GM12892 (cell line): ENCODE measurements around the gene WDR20.

Source experiments
- DNase-seq: peaks from one replicate; pipeline ENCODE4 v3.0.0; 2011; ENCODE audit not compliant: insufficient read length
- FAIRE-seq: peaks from 2 replicates; lab custom pipeline; 2011; peaks lifted over from hg19 to GRCh38; lab: Jason Lieb, UNC
- POLR2A ChIP-seq: IDR thresholded peaks from 2 replicates; pipeline ENCODE4 v1.6.1; 2011; ENCODE audit warnings: low read depth, low read length, control low read depth
- POLR2AphosphoS5 ChIP-seq: IDR thresholded peaks from 2 replicates; pipeline ENCODE4 v1.6.1; 2011; ENCODE audit warnings: low read depth, low read length, control low read depth
- TAF1 ChIP-seq: IDR thresholded peaks from 2 replicates; pipeline ENCODE4 v1.6.1; 2011; ENCODE audit warnings: low read depth, mild to moderate bottlenecking, control low read depth, low read length, borderline replicate concordance

WDR20 gene

GRCh38 chr14:102217399-102217798 is 77.7 kb downstream of the WDR20 start:
- TF ChIP-seq TAF1 (no peak), POLR2AphosphoS5 (no peak)
- no peak for DNase-seq
- FAIRE-seq: no peak

- no peak for TF ChIP-seq POLR2AphosphoS5
- no peak for TF ChIP-seq TAF1
- no peak for TF ChIP-seq POLR2A
- DNase-seq (no peak), FAIRE-seq (no peak)
These were observed 78.3 kb downstream of the WDR20 start for GRCh38 chr14:102217987-102218421.

GRCh38 chr14:102218688-102219087 is 79.0 kb downstream of the WDR20 start:
- FAIRE-seq (no peak), DNase-seq (no peak)
- TF ChIP-seq TAF1 (no peak), POLR2A (no peak), POLR2AphosphoS5 (no peak)

DNA sequence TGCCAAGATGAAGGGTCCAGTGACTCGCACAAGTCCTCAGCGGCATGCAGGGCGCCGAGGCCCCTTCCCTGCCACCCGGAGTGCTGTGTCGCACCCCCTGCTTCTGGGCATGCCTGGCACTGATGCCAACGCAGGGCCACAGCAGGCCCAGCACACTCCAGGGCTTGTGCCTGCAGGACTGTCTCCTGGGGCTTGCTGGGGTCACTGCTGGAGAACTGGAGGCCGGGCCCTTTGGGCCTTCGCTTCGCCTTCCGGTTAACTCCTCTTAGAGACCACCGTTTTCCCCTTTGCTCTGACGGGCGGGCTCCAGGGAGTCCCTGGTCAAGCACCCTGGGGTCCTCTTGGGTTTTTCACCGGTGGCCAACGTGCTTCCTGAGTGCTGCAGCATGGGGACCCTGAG is 79.6 kb downstream of the WDR20 start:
- no peak for FAIRE-seq
- DNase-seq: no peak
- TF ChIP-seq POLR2AphosphoS5 (no peak), TAF1 (no peak), POLR2A (no peak)

- DNase-seq (peak; percentile 66), FAIRE-seq (peak; percentile 81)
- TF ChIP-seq POLR2A (no peak), POLR2AphosphoS5 (no peak), TAF1 (no peak)
These were observed 80.3 kb downstream of the WDR20 start for GRCh38 chr14:102220031-102220430.

GRCh38 chr14:102221026-102221425 is 81.3 kb downstream of the WDR20 start:
- FAIRE-seq (no peak), DNase-seq (no peak)
- TF ChIP-seq POLR2A: no peak
- TF ChIP-seq POLR2AphosphoS5: no peak
- no peak for TF ChIP-seq TAF1

DNA sequence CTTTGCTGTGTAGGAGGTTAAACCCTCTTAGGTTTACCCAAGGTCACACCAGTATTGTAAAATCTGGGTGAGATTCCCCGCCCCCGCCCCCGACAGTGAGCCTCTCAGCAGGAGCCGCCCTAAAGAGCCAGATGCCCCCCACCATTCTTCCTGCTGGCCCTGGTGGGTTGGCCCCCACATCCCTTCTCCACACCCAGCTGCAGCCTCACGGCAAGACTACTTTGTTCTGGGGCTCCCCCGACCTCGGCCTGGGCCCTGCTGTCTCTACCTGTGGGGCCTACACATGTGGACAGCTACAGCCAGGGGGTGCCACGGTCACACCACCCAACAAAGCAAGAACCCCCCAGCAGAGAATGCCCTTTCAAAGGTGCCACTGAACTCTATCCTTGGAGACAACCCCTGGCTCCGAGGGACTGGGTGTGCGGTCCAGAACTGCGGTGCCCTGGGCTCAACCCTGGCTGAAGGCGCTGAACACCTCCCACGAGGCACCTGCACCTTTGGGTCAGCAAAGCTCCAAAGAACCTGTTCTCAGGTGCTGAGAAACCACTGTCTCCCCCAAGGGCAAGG is 82.4 kb downstream of the WDR20 start:
- TF ChIP-seq POLR2A: no peak
- no peak for TF ChIP-seq TAF1
- TF ChIP-seq POLR2AphosphoS5: no peak
- DNase-seq (no peak), FAIRE-seq (no peak)

- DNase-seq: no peak
- no peak for FAIRE-seq
- TF ChIP-seq POLR2AphosphoS5: no peak
- TF ChIP-seq POLR2A: no peak
- no peak for TF ChIP-seq TAF1
These were observed 83.1 kb downstream of the WDR20 start for GRCh38 chr14:102222751-102223150.

- no peak for TF ChIP-seq POLR2A
- TF ChIP-seq TAF1: no peak
- no peak for TF ChIP-seq POLR2AphosphoS5
- FAIRE-seq: no peak
- no peak for DNase-seq
These were observed 84.0 kb downstream of the WDR20 start for GRCh38 chr14:102223682-102224081.

- TF ChIP-seq POLR2AphosphoS5: no peak
- TF ChIP-seq TAF1: no peak
- TF ChIP-seq POLR2A: no peak
- FAIRE-seq: no peak
- no peak for DNase-seq
These were observed 85.7 kb downstream of the WDR20 start for GRCh38 chr14:102225386-102225785.

DNA sequence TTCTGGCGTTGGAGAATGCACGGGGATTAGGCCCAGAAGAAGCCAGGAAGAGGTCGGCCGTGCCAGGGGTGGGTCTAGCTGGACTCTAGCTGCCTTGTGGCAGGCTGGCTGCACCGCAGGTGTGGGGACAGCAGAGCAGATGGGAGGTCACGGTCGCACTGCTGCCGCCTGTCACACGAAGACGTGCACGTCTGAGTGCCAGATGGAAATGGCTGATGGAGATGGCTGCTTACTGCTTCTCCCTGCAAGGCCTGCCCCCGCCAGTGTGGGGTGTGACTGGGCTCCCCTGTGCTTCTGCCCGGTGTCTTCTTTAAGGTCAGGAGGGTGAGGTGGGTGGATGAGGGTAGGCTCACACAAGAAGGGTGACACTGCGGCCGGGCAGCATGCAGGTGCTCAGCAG is 86.2 kb downstream of the WDR20 start:
- no peak for FAIRE-seq
- no peak for DNase-seq
- TF ChIP-seq POLR2AphosphoS5 (no peak), TAF1 (no peak), POLR2A (no peak)

DNA sequence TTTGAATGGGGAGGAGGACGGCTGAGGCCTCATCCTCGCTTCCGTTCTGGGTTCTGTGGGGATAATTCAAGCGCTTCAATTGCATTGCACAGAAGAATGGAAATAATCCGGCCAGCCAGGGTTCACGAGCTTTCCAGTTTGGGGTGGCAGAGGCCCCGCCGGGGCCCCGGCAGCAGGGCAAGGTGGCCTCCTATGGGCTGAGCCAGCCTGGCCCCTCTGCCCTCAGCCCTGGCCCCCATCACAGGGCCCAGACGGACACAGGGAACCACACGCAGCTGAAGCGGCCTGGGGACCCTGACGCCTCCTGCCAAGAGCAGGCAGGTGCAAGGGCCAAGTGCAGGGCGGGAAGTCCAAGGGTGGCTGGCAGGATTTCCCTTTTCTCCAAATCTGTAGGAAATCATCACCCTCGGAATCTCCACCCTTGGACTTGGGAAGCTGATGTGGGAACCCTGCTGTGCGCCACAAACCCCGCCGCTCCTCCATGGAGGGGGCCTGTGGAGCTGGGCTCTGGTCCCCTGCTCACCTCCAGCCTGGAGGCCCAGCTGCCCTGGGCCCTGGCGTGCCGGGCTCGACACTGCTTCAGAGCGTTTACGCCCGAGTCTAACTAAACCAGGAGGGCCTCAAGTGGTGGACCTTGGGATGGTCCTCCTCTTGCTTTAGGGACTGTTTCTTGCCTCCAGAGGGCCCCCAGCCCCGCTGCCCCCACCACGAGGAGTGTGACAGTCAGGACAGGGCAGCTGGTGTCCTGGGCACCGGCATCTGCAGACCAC is 86.8 kb downstream of the WDR20 start:
- no peak for DNase-seq
- no peak for TF ChIP-seq POLR2AphosphoS5
- TF ChIP-seq TAF1: no peak
- TF ChIP-seq POLR2A: no peak
- no peak for FAIRE-seq
